ENCODE results near the gene COG5. TPM values are rescaled to one million over a fixed set of nuclear protein-coding genes. Genes with fewer than 3 reads are reported as not detected.

Gene COG5
- polyA plus RNA-seq, 1 of the 3 experiments (the other 2 are of a cell fraction) = 21.2 TPM

- Histone ChIP-seq H3K4me2 (no peak overlapping the region), H3K79me2 (ENCODE audit: insufficient read depth) (peaks cover 5% of the 10 kb centered on the region; the same call in 1 of the 2 replicates), H4K20me1 (ENCODE audit: insufficient read depth) (no peaks in the 10 kb centered on the region), H3K27ac (ENCODE audit: low read depth in 2 of 2, low read length in 1 of 2) (no peak overlapping the region; a peak in 1 of 4 replicates), H3K36me3 (replicated peaks in 1 of 2; ENCODE audit: control insufficient read depth in 1 of 2, insufficient read depth in 2 of 2, low read length in 1 of 2) (peaks cover 76 to 91% of the 10 kb centered on the region in 2 experiments), H3K4me1 (ENCODE audit: control insufficient read depth in 1 of 2, insufficient read depth in 2 of 2, low read depth in 1 of 2, low read length in 1 of 2) (peaks cover 0 to 8% of the 10 kb centered on the region in 2 experiments; a peak in 2 of 4 replicates), H3K4me3 (ENCODE audit: low read depth in 2 of 2, low read length in 1 of 2) (no peak overlapping the region), H3F3A (replicated peaks; ENCODE audit: insufficient read depth) (peaks cover 20% of the 10 kb centered on the region), H3K9ac (no peak overlapping the region), H2AFZ (ENCODE audit: low read depth) (no peak overlapping the region), H3K9me2 (no peaks in the 10 kb centered on the region), H3K9me3 (no peaks in the 10 kb centered on the region), H3K27me3 (ENCODE audit: insufficient read depth) (no peaks in the 10 kb centered on the region)
- DNase-seq = no peak
- no peak for TF ChIP-seq PBX3 (IDR thresholded peaks at IDR 0.05)
- no peak for TF ChIP-seq TCF12 (IDR thresholded peaks at IDR 0.05)
- no peak for TF ChIP-seq EZH2phosphoT487 (IDR thresholded peaks at IDR 0.05; ENCODE audit: borderline replicate concordance, low read depth)
- no peak for TF ChIP-seq RFX5 (IDR thresholded peaks at IDR 0.05; ENCODE audit: low read length)
- ChIA-PET CTCF (interaction anchor here (1.1 to 2.0 kb wide), 2 partner anchors 17 to 278 kb away, joined by 3 to 4 read pairs; no protein-coding TSS in a partner anchor), POLR2A (no interaction called here)
- 100% methylated on average over 2 of the region's 2 CpGs for WGBS (ENCODE audit: low lambda C conversion rate)
These were observed 37.1 kb upstream of the COG5 start for GRCh38 chr7:107600816-107601215.

GRCh38 chr7:107599262-107599661, 35.5 kb upstream of the COG5 start:
- no peak overlapping the region for H3K4me2 ChIP-seq
- POLR2A ChIA-PET = no interaction called here
- TF ChIP-seq CHD2 (IDR thresholded peaks at IDR 0.05; ENCODE audit: low read length, partially characterized antibody) (no peak), PBX3 (IDR thresholded peaks at IDR 0.05) (no peak), FOXJ3 (CRISPR knock-in tag; IDR thresholded peaks at IDR 0.05) (no peak), IRF3 (IDR thresholded peaks at IDR 0.05; ENCODE audit: low read depth, low read length) (no peak), FOSL2 (IDR thresholded peaks at IDR 0.05; ENCODE audit: borderline replicate concordance, low read depth) (no peak), RFX5 (IDR thresholded peaks at IDR 0.05; ENCODE audit: low read length) (no peak), REST (IDR thresholded peaks at IDR 0.05; ENCODE audit: low read depth, low read length) (no peak), GATA2 (CRISPR knock-in tag; IDR thresholded peaks at IDR 0.05) (no peak), MAX (IDR thresholded peaks at IDR 0.05; ENCODE audit: low read depth) (no peak), MEF2A (IDR thresholded peaks at IDR 0.05; ENCODE audit: borderline replicate concordance, low read depth) (no peak), POLR2AphosphoS5 (IDR thresholded peaks at IDR 0.05; ENCODE audit: low read depth, low read length) (no peak), USF1 (IDR thresholded peaks at IDR 0.05; ENCODE audit: borderline replicate concordance, low read depth) (no peak)
- H3K9me2 ChIP-seq = no peaks in the 10 kb centered on the region
- H3K4me1 ChIP-seq (ENCODE audit: control insufficient read depth in 1 of 2, insufficient read depth in 2 of 2, low read depth in 1 of 2, low read length in 1 of 2) = peaks cover 2 to 18% of the 10 kb centered on the region in 2 experiments; a peak in 3 of 4 replicates
- H3K27ac ChIP-seq (ENCODE audit: low read depth in 2 of 2, low read length in 1 of 2) = no peak overlapping the region
- WGBS (ENCODE audit: low lambda C conversion rate) = 96% methylated on average over 1 of the region's 1 CpG
- no peak overlapping the region for H3K9ac ChIP-seq
- H3K4me3 ChIP-seq (ENCODE audit: low read depth in 2 of 2, low read length in 1 of 2) = no peak overlapping the region
- no peak for DNase-seq
- H3K79me2 ChIP-seq (ENCODE audit: insufficient read depth) = peaks cover 5% of the 10 kb centered on the region; the same call in 1 of the 2 replicates
- H2AFZ ChIP-seq (ENCODE audit: low read depth) = no peak overlapping the region
- H3K27me3 ChIP-seq (ENCODE audit: insufficient read depth) = no peaks in the 10 kb centered on the region
- CTCF ChIA-PET = interaction anchor here (0.9 to 2.0 kb wide), 3 partner anchors 10 to 15 kb away, joined by 3 to 4 read pairs (median 3); no protein-coding TSS in a partner anchor
- H3F3A ChIP-seq (replicated peaks; ENCODE audit: insufficient read depth) = peaks cover 34% of the 10 kb centered on the region
- no peaks in the 10 kb centered on the region for H3K9me3 ChIP-seq
- no peaks in the 10 kb centered on the region for H4K20me1 ChIP-seq (ENCODE audit: insufficient read depth)
- H3K36me3 ChIP-seq (replicated peaks in 1 of 2; ENCODE audit: control insufficient read depth in 1 of 2, insufficient read depth in 2 of 2, low read length in 1 of 2) = peaks cover 68 to 83% of the 10 kb centered on the region in 2 experiments

Measured in SK-N-SH (cell line).